Measurements from ENCODE around the gene IPO4. TPM values are rescaled to one million over a fixed set of nuclear protein-coding genes. Genes with fewer than 3 reads are reported as not detected.
A peak's percentile ranks its signal among the peaks of the same experiment; 100 is the strongest.
"Not testable (repeated sequence)": the region's sequence is repeated elsewhere in the genome, so short reads cannot be mapped to it uniquely, and the experiment has no call there.

Gene IPO4
- total RNA-seq, 5 donors from 2014 or later (not counting 1 experiment from before 2014, with no cell fraction given), result 34.4 to 53.4 (median 39.6) TPM

- Mint-ChIP-seq H3K27me3 (no peaks in the 10 kb centered on the region), H3K36me3 (peaks cover 12% of the 10 kb centered on the region), H3K9me3 (no peaks in the 10 kb centered on the region), H3K27ac (no peak overlapping the region), H3K4me1 (peaks cover 13 to 27% (median 25%) of the 10 kb centered on the region in 3 donors), H3K4me3 (no peak overlapping the region)
- H3K36me3 ChIP-seq (ENCODE audit: control insufficient read depth in 2 of 2, extremely low read depth in 1 of 2, insufficient read depth in 1 of 2, low read length in 1 of 2), result peaks cover 0 to 7% of the 10 kb centered on the region in 2 donors
- H3K27ac ChIP-seq (ENCODE audit: low read length), result no peak overlapping the region
- WGBS (ENCODE audit: insufficient coverage), result no CpG with 5 or more reads among the region's 4 CpGs
- ATAC-seq (replicated peaks in 1 of 4), result no peak
- no peak for DNase-seq
- H3K27me3 ChIP-seq (replicated peaks in 1 of 2; ENCODE audit: control insufficient read depth in 2 of 2, extremely low read depth in 1 of 2, insufficient read depth in 2 of 2, low read length in 1 of 2), result no peaks in the 10 kb centered on the region
- ChIA-PET CTCF (interaction anchor here (0.7 to 1.3 kb wide), 3 partner anchors 24 to 245 kb away, joined by 3 to 5 read pairs (median 3); partner anchors contain the start of gene TINF2 (in 1 of the 2)), POLR2A (interaction anchor here in 1 of 2 donors (0.7 kb wide), 1 partner anchor 205 kb away, joined by 5 read pairs; no protein-coding TSS in a partner anchor)
- H3K4me3 ChIP-seq (ENCODE audit: control insufficient read depth in 1 of 2, extremely low read depth in 1 of 2, low read length in 1 of 2), result no peak overlapping the region
- peaks cover 9 to 23% of the 10 kb centered on the region in 2 experiments for H3K4me1 ChIP-seq (ENCODE audit: control insufficient read depth in 1 of 2, extremely low read depth in 1 of 2, insufficient read depth in 2 of 2, low read length in 2 of 2)
- no peaks in the 10 kb centered on the region for H3K9me3 ChIP-seq
Observed at GRCh38 chr14:24219080-24219479, 30.5 kb upstream of the IPO4 start.

- H3K4me3 Mint-ChIP-seq; H3K27me3 ChIP-seq (replicated peaks in 1 of 2; ENCODE audit: control insufficient read depth in 2 of 2, extremely low read depth in 1 of 2, insufficient read depth in 2 of 2, low read length in 1 of 2); H3K4me3 ChIP-seq (ENCODE audit: control insufficient read depth in 1 of 2, extremely low read depth in 1 of 2, low read length in 1 of 2); H3K9me3 Mint-ChIP-seq; DNase-seq; H3K9me3 ChIP-seq; ATAC-seq (replicated peaks in 1 of 4); H3K36me3 ChIP-seq (ENCODE audit: control insufficient read depth in 2 of 2, extremely low read depth in 1 of 2, insufficient read depth in 1 of 2, low read length in 1 of 2); H3K27me3 Mint-ChIP-seq; H3K27ac ChIP-seq (ENCODE audit: low read length): not testable (repeated sequence)
- Mint-ChIP-seq H3K36me3 (peaks cover 13% of the 10 kb centered on the region), H3K27ac (peak overlapping the region in 1 of 2 donors; percentile 34), H3K4me1 (peaks cover 33 to 43% (median 43%) of the 10 kb centered on the region in 3 donors)
- CTCF ChIA-PET, result interaction anchor here in 1 of 2 donors (2.5 kb wide), 1 partner anchor 26 kb away, joined by 26 read pairs; the partner anchor contains the start of gene TINF2
- POLR2A ChIA-PET, result interaction anchor here in 1 of 2 donors (0.6 kb wide), 1 partner anchor 26 kb away, joined by 3 read pairs; the partner anchor contains the start of gene TINF2
- WGBS (ENCODE audit: insufficient coverage), result no CpG with 5 or more reads among the region's 1 CpG
- peaks cover 14 to 39% of the 10 kb centered on the region in 2 experiments for H3K4me1 ChIP-seq (ENCODE audit: control insufficient read depth in 1 of 2, extremely low read depth in 1 of 2, insufficient read depth in 2 of 2, low read length in 2 of 2)
Observed at GRCh38 chr14:24216876-24217275, 28.3 kb upstream of the IPO4 start.

- Mint-ChIP-seq H3K27me3 (no peaks in the 10 kb centered on the region), H3K36me3 (peaks cover 17% of the 10 kb centered on the region), H3K9me3 (no peaks in the 10 kb centered on the region), H3K4me3 (peak overlapping the region; percentile 86 to 93 (median 92)), H3K27ac (peak overlapping the region; percentile 95 to 97), H3K4me1 (peaks cover 39 to 48% (median 48%) of the 10 kb centered on the region in 3 donors)
- peaks cover 19 to 41% of the 10 kb centered on the region in 2 experiments for H3K4me1 ChIP-seq (ENCODE audit: control insufficient read depth in 1 of 2, extremely low read depth in 1 of 2, insufficient read depth in 2 of 2, low read length in 2 of 2)
- no peaks in the 10 kb centered on the region for H3K9me3 ChIP-seq
- no peaks in the 10 kb centered on the region for H3K27me3 ChIP-seq (replicated peaks in 1 of 2; ENCODE audit: control insufficient read depth in 2 of 2, extremely low read depth in 1 of 2, insufficient read depth in 2 of 2, low read length in 1 of 2)
- H3K36me3 ChIP-seq (ENCODE audit: control insufficient read depth in 2 of 2, extremely low read depth in 1 of 2, insufficient read depth in 1 of 2, low read length in 1 of 2), result peaks cover 2 to 9% of the 10 kb centered on the region in 2 donors
- CTCF ChIA-PET, result interaction anchor here (0.7 to 2.5 kb wide), 10 partner anchors 8 to 220 kb away, joined by 3 to 26 read pairs (median 3); partner anchors contain the start of genes IPO4 (in 1 of the 2) and TINF2 (in 1 of the 2)
- no peak for ATAC-seq (replicated peaks in 1 of 4)
- 80% methylated on average over 1 of the region's 2 CpGs for WGBS (ENCODE audit: insufficient coverage)
- POLR2A ChIA-PET, result interaction anchor here (0.6 to 1.0 kb wide), 4 partner anchors 18 to 26 kb away, joined by 3 to 5 read pairs (median 4); partner anchors contain the start of gene TINF2 (in 1 of the 2)
- no peak for DNase-seq
- peak overlapping the region in 1 of 2 donors; percentile 67 for H3K4me3 ChIP-seq (ENCODE audit: control insufficient read depth in 1 of 2, extremely low read depth in 1 of 2, low read length in 1 of 2)
- peak overlapping the region; percentile 86 for H3K27ac ChIP-seq (ENCODE audit: low read length)
Observed at GRCh38 chr14:24216345-24216699, 27.7 kb upstream of the IPO4 start.

- ATAC-seq (replicated peaks in 1 of 4), result peak; percentile 74 to 82 (median 80)
- Mint-ChIP-seq H3K36me3 (peaks cover 19% of the 10 kb centered on the region), H3K4me1 (peaks cover 42 to 54% (median 50%) of the 10 kb centered on the region in 3 donors), H3K27ac (peak within 1 kb of the TSS; percentile 95 to 97), H3K9me3 (no peaks in the 10 kb centered on the region), H3K4me3 (peak within 1 kb of the TSS; percentile 86 to 93 (median 92)), H3K27me3 (no peaks in the 10 kb centered on the region)
- peak within 1 kb of the TSS; percentile 86 for H3K27ac ChIP-seq (ENCODE audit: low read length)
- peak within 1 kb of the TSS; percentile 67 to 89 for H3K4me3 ChIP-seq (ENCODE audit: control insufficient read depth in 1 of 2, extremely low read depth in 1 of 2, low read length in 1 of 2)
- no peaks in the 10 kb centered on the region for H3K27me3 ChIP-seq (replicated peaks in 1 of 2; ENCODE audit: control insufficient read depth in 2 of 2, extremely low read depth in 1 of 2, insufficient read depth in 2 of 2, low read length in 1 of 2)
- no peaks in the 10 kb centered on the region for H3K9me3 ChIP-seq
- ChIA-PET POLR2A (interaction anchor here (0.7 to 1.0 kb wide), 4 partner anchors 17 to 61 kb away, joined by 3 to 5 read pairs (median 4); partner anchors contain the start of gene TINF2 (in 1 of the 2)), CTCF (interaction anchor here (0.7 to 2.5 kb wide), 13 partner anchors 9 to 1200 kb away, joined by 3 to 26 read pairs (median 3); partner anchors contain the start of genes IPO4 (in 1 of the 2), LTB4R2 (in 1 of the 2) and TINF2 (in 1 of the 2))
- DNase-seq, result peak; percentile 73 to 96 (median 85)
- H3K36me3 ChIP-seq (ENCODE audit: control insufficient read depth in 2 of 2, extremely low read depth in 1 of 2, insufficient read depth in 1 of 2, low read length in 1 of 2), result peaks cover 5 to 14% of the 10 kb centered on the region in 2 donors
- peaks cover 21 to 45% of the 10 kb centered on the region in 2 experiments for H3K4me1 ChIP-seq (ENCODE audit: control insufficient read depth in 1 of 2, extremely low read depth in 1 of 2, insufficient read depth in 2 of 2, low read length in 2 of 2)
- 0% methylated on average over 26 of the region's 40 CpGs for WGBS (ENCODE audit: insufficient coverage)
Observed at GRCh38 chr14:24215495-24216344, 27.1 kb upstream of the IPO4 start, which contains the start of gene MDP1. Gene MDP1, minus strand, starts transcription at chr14:24216066. Its CDS starts 111 bp downstream, at chr14:24215955.

GRCh38 chr14:24213866-24214662 lies 25.4 kb upstream of the IPO4 start:
- no peaks in the 10 kb centered on the region for H3K27me3 ChIP-seq (replicated peaks in 1 of 2; ENCODE audit: control insufficient read depth in 2 of 2, extremely low read depth in 1 of 2, insufficient read depth in 2 of 2, low read length in 1 of 2)
- H3K4me1 ChIP-seq (ENCODE audit: control insufficient read depth in 1 of 2, extremely low read depth in 1 of 2, insufficient read depth in 2 of 2, low read length in 2 of 2), result peaks cover 21 to 45% of the 10 kb centered on the region in 2 experiments
- Mint-ChIP-seq H3K36me3 (peaks cover 33% of the 10 kb centered on the region), H3K4me1 (peaks cover 52 to 64% (median 58%) of the 10 kb centered on the region in 3 donors), H3K9me3 (no peaks in the 10 kb centered on the region), H3K4me3 (peak overlapping the region; percentile 86 to 92 (median 89)), H3K27ac (peak overlapping the region; percentile 94 to 95), H3K27me3 (no peaks in the 10 kb centered on the region)
- ATAC-seq (replicated peaks in 1 of 4), result no peak
- no peak for DNase-seq
- POLR2A ChIA-PET, result interaction anchor here (0.6 to 3.6 kb wide), 8 partner anchors 14 to 636 kb away, joined by 3 to 22 read pairs (median 4); partner anchors contain the start of genes JPH4 (in 1 of the 2), TINF2 (in 1 of the 2) and TM9SF1 (in 1 of the 2)
- CTCF ChIA-PET, result interaction anchor here (0.7 to 1.7 kb wide), 6 partner anchors 20 to 218 kb away, joined by 3 to 12 read pairs (median 6); partner anchors contain the start of gene TINF2 (in 1 of the 2)
- 100% methylated on average over 4 of the region's 7 CpGs for WGBS (ENCODE audit: insufficient coverage)
- no peaks in the 10 kb centered on the region for H3K9me3 ChIP-seq
- peak overlapping the region; percentile 99 for H3K27ac ChIP-seq (ENCODE audit: low read length)
- peak overlapping the region; percentile 81 to 99 for H3K4me3 ChIP-seq (ENCODE audit: control insufficient read depth in 1 of 2, extremely low read depth in 1 of 2, low read length in 1 of 2)
- peaks cover 5 to 31% of the 10 kb centered on the region in 2 donors for H3K36me3 ChIP-seq (ENCODE audit: control insufficient read depth in 2 of 2, extremely low read depth in 1 of 2, insufficient read depth in 1 of 2, low read length in 1 of 2)

Data from T-cell (primary cell).